Stimulated activated CD8-positive, alpha-beta memory T cell treated with anti-CD3 and anti-CD28 coated beads, Interleukin-15, amount 100 ng/mL, for 24 hours (primary cell): ENCODE measurements around the gene DEDD.

Source experiments
- DNase-seq: peaks from one replicate; pipeline ENCODE4 v3.0.0-alpha.2; 2020; ENCODE audit warnings: low read depth

Gene DEDD

GRCh38 chr1:161091796-161092507, 40.5 kb downstream of the DEDD start:
- DNase-seq = no peak

GRCh38 chr1:161091093-161091492, 41.4 kb downstream of the DEDD start:
- DNase-seq = no peak

DNA sequence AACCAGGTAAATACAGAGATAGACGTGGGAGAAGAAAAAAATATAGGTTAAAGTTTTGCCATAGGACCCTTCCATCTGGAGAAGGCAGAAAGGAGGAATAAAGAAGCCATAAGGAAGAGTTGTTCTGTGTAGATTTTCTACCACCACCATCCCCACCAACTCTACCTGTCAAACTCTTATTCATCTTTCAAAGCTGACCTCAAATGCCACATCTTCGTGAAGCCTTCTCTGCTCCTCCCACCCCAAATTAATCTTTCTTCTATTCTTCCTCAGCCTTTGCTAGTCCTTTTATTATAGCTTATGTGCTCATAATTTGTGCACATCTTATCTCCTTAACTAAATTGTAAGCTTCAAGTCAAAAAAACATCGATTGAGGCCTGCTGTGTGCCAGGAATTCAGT, 41.9 kb downstream of the DEDD start:
- DNase-seq = no peak

GRCh38 chr1:161089938-161090337, 42.5 kb downstream of the DEDD start:
- DNase-seq = no peak

- no peak for DNase-seq
Observed at GRCh38 chr1:161089251-161089924, 43.1 kb downstream of the DEDD start, which contains the start of gene NECTIN4. TSS of gene NECTIN4 (minus strand) at chr1:161089558. CDS start at chr1:161089296, 262 bp downstream.

- no peak for DNase-seq
Observed at GRCh38 chr1:161088587-161089110, 43.8 kb downstream of the DEDD start.

DNA sequence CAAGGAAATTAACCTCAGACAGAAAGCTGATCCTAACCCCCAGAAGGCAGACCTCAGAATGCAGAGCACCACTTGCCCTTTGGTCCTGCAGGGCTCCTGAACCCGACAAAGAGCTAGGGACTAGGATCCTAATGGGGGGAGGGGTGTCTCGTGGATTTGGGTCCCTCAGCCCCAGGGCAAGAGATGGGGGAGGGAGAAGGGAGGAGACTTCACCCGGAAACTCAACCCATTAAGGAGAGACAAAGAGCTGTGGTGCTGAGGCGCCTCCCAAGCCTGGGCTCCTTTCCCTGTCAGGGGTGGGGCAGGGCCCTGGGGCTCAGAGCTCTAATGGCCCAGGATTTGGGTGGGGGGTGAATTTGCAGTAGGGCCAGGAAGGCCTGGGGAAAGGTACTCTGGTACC, 46.0 kb downstream of the DEDD start:
- no peak for DNase-seq

- DNase-seq = no peak
Observed at GRCh38 chr1:161085165-161085564, 47.3 kb downstream of the DEDD start.

DNA sequence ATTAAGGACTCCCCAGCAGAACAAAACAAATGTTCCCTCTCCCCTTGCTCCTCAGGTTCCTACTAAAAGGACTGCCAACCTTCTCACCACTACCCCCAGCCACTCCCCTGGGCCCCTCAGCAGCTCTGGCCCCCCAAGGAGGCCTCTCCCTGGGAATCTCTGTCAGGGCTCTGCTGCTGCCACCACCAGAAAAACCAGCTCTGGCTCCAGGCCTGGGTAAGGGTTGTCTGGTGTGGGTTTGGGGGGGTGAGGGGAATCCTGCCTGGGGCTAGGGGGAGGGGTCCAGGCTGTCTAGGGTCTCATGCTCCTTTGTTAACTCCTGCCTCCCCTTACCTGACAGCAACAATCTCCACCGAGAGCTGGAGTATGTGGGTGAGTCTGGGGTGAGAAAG, 47.9 kb downstream of the DEDD start:
- no peak for DNase-seq

DNA sequence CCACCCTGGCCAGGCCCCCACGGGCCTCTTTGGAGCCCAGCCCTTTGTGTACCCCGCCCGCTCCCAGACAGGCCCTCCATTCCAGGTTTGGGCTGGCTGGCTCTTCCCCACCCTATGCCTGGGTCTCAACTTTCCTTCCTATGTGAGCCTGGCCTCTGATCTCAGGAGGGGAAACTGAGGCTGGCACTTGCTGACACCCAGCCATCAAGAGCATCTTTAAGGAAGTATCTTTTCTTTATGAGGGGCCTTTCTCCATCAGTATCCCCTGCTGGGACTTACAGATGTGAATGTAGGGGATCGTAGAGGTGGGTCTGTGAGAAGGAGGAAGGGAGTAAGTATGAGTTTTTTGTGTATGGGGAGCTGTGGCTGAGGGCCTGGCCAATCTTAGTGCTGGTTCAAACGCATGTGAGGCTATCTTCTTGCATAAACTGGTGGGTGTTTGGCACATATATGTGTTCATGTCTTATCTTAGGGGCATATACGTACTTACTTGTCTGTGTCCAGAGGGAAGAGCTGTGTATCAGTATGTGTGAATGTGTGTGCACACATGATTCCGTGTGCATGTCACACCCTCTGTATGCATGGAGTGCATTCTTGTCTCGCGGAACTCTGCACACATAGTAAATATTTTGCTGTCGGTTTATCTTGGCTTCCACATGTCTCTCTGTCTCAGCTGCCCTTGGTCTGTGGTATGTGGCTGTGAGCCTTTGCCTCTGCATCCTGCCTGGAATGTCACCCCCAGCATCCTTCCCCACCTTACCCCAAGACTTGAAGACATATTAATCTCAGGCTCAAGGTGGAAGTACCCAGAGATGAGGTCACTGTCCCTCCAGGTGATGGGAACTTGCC, 48.5 kb downstream of the DEDD start:
- DNase-seq = no peak

DNA sequence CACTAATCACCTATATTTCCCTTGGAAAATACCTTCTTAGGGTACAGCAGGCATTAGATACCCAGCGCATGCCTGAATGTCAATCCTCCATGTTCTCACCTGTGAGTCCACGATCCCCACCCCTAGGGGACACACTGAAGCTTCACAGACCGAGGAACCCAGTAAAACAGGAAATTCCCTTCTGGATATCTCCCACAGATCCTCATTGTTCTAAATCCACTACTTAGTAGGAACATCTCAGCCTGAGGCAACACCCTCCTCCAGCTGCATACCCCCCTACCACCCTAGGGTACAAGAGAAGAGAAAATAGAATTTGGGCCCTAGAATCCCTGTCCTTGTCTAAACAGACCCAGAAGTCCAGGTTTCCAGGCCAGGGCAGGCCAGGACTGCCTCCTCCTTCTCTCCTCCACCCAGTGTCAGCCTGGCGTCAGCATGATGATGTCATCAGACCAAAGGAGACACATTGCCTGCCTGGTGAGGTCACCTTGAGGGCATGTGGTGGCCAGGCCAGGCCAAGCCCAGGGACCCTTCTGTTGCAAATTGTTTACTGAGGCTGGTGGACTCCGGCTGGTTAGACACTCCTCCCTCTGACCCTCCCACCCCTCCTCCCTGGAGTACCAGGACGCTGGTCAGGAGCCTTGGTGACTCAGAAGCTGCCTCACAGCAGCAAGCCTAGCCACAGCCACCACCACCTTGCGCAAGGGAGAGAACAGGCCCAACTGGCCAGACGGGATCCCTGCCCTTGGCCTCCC, 49.3 kb downstream of the DEDD start:
- DNase-seq = no peak

DNA sequence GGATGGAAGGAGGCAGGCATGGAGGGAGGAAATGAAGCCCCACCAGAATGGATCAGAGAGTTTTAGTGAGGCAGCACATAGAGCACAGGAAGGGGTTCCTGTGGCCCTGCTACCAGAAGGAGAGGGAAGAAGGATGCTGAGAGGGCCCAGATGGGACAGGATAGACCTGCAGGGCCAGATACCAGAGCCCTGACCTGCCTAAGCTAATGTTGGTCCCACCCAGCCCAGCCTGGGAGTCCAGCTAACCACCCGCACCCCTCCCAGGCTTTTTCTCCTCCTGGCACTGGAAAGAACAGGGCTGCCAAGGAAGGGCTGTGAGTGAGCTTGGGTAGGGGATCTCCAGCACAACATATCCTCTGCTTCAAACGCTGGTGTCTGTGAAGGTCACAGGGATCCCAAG, 50.0 kb downstream of the DEDD start:
- DNase-seq = no peak

DNA sequence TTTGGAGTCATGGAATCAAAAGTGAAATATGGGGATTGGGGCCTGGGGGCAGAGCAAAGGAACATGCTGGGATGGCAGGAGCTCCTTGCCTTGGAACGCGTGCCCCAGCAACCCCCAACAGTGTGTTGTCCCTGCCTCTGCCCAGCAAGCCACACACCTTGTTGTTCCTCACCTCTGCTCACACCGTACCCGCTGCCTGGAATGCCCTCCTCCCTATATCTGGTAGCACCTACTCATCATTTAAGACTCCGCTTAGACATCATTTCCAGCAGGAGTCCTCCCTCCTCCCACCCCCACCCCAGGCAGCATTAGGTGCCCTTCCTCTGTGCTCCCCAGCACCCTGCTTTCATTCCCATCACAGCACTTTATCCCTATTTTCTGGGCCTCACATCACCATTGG, 50.9 kb downstream of the DEDD start:
- no peak for DNase-seq

DNA sequence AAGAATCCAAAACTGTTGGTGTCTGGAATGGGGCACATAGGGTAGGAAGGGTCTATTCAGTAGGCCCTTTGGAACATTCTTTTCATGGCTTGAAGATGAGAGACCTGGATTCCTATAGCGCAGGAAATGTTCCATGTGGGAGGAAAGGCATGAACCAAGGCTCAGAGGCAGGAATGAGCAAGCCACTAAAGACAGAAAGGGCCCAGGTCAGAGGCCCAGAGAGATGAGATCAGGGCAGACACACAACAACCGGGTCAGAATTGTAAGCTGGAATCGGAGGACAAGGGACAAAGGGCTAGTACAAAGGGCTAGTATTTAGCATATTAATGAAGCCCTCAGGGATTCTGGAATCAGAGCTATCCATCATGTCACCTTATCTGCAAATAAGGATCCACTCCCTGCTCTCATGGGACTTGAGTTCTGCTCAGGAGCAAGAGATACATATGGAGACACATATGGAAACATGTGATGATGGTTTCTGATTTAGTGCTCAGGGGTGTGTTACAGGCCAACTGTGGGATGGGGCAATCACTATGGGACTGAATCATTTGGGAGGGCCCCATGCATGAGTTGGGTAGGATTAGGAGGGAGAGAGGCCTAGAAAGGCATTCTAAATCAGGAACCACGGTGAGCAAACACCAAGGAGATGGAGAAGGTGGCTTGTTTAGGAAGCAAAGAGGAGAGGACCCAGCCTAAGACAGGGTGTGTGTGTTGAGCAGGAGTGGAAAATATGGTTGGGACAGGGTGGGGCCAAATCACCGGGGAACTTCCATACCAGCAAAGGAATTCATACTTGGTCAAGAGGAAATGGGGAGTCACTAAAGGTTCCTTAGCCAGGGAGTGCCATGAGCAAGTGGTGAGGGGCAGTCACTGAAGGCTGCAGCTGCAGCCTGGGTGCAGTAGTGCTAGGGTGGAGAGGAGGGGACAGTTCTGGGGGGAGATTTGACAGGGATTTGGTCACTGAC, 51.7 kb downstream of the DEDD start:
- no peak for DNase-seq

GRCh38 chr1:161079436-161080110, 52.9 kb downstream of the DEDD start:
- no peak for DNase-seq

DNA sequence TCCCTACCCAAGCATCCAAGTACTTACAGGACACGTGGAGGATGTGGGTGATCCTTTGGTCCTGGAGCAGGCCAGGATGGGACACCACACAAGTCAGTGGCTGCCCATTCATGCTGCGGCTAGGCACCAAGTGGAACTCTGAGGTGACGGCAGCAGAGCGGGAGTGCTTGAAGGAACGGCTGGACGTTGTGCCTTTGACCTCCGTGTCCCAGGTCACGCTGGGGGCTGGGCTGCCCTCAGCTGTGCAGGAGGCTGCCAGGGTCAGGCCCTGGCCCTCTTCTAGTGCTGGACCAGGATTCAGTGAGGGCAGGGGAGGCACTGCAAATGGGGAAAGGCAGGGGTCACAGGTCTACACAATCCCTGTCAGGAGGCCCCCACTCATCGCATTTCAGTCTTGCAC, 55.0 kb downstream of the DEDD start:
- DNase-seq = no peak

- no peak for DNase-seq
Observed at GRCh38 chr1:161076410-161076809, 56.1 kb downstream of the DEDD start.

GRCh38 chr1:161074676-161075368, 57.6 kb downstream of the DEDD start:
- no peak for DNase-seq

GRCh38 chr1:161073474-161074121, 58.9 kb downstream of the DEDD start:
- no peak for DNase-seq
